SK-N-SH (cell line): ENCODE results near the gene NAPEPLD. TPM values are rescaled to one million over a fixed set of nuclear protein-coding genes. Genes with fewer than 3 reads are reported as not detected.

Experiments used
- CTCF ChIA-PET: fragments of 300-600, 350-600 bp; formaldehyde crosslinking; extraction: SDS; loops from one replicate; lab custom pipeline; 2021; lab: Yijun Ruan, JAX
- POLR2A ChIA-PET: fragments of 350-600 bp; sonication (Branson Sonifier 250); formaldehyde crosslinking; extraction: SDS; loops from one replicate; lab custom pipeline; 2020; ENCODE audit warnings: antibody characterized with exemption, inconsistent platforms; lab: Yijun Ruan, JAX
- DNase-seq: peaks from one replicate; pipeline ENCODE4 v3.0.0; 2012
- H2AFZ ChIP-seq: fragments of 200-600 bp; sonication (generic); 2 replicates; pipeline ENCODE4 v1.8.1; 2016; ENCODE audit warnings: antibody characterized with exemption, mild to moderate bottlenecking, low read depth
- H3F3A ChIP-seq: fragments of 200-600 bp; sonication (generic); replicated peaks from 2 replicates; pipeline ENCODE3; 2016; ENCODE audit warnings: antibody characterized with exemption, mild to moderate bottlenecking; ENCODE audit not compliant: insufficient read depth
- H3K27ac ChIP-seq, 2 experiments: fragments of 200-500 bp in 1 of 2; fragments of 200-600 bp in 1 of 2; sonication (Bioruptor generic) in 1 of 2; sonication (generic), shearing (Covaris generic) in 1 of 2; 2 replicates each; pipeline versions ENCODE4 v1.5.1 to v1.6.1; 2014 to 2016; ENCODE audit warnings: low read depth in 2 of 2, inconsistent platforms in 1 of 2, low read length in 1 of 2, mild to moderate bottlenecking in 1 of 2, mixed read lengths in 1 of 2
- H3K27me3 ChIP-seq: fragments of 200-600 bp; sonication (generic), shearing (Covaris generic); 2 replicates; pipeline ENCODE4 v1.6.1; 2016; ENCODE audit warnings: mixed run types; ENCODE audit not compliant: insufficient read depth
- H3K36me3 ChIP-seq, 2 experiments: fragments of 200-500 bp in 1 of 2; fragments of 200-600 bp in 1 of 2; sonication (Bioruptor generic) in 1 of 2; sonication (generic) in 1 of 2; replicated peaks in 1 of 2; 2 replicates each; pipeline versions ENCODE3 to v1.5.1; 2014 to 2016; ENCODE audit warnings: low read length in 1 of 2, mild to moderate bottlenecking in 1 of 2; ENCODE audit not compliant: insufficient read depth in 2 of 2, control insufficient read depth in 1 of 2
- H3K4me1 ChIP-seq, 2 experiments: fragments of 200-500 bp in 1 of 2; fragments of 200-600 bp in 1 of 2; sonication (Bioruptor generic) in 1 of 2; sonication (generic), shearing (Covaris generic) in 1 of 2; 2 replicates each; pipeline versions ENCODE4 v1.5.1 to v1.6.1; 2014 to 2016; ENCODE audit warnings: low read depth in 1 of 2, low read length in 1 of 2, mixed run types in 1 of 2; ENCODE audit not compliant: insufficient read depth in 2 of 2, control insufficient read depth in 1 of 2
- H3K4me2 ChIP-seq: fragments of 200-600 bp; sonication (generic), shearing (Covaris generic); 2 replicates; pipeline ENCODE4 v1.6.1; 2017; ENCODE audit warnings: mixed run types
- H3K4me3 ChIP-seq, 2 experiments: fragments of 200-500 bp in 1 of 2; fragments of 200-600 bp in 1 of 2; sonication (Bioruptor generic) in 1 of 2; sonication (generic), shearing (Covaris generic) in 1 of 2; 2 replicates each; pipeline versions ENCODE4 v1.5.1 to v1.8.1; 2014 to 2016; ENCODE audit warnings: low read depth in 2 of 2, inconsistent platforms in 1 of 2, low read length in 1 of 2, mild to moderate bottlenecking in 1 of 2, mixed read lengths in 1 of 2, moderate library complexity in 1 of 2
- H3K79me2 ChIP-seq: fragments of 200-600 bp; sonication (generic); 2 replicates; pipeline ENCODE4 v1.8.1; 2017; ENCODE audit warnings: mild to moderate bottlenecking; ENCODE audit not compliant: insufficient read depth
- H3K9ac ChIP-seq: fragments of 200-600 bp; sonication (generic); 2 replicates; pipeline ENCODE4 v1.6.1; 2017; ENCODE audit warnings: mixed run types
- H3K9me2 ChIP-seq: fragments of 200-600 bp; sonication (generic); 2 replicates; pipeline ENCODE4 v1.6.1; 2017; ENCODE audit warnings: mixed run types
- H3K9me3 ChIP-seq: fragments of 200-600 bp; sonication (generic); 2 replicates; pipeline ENCODE4 v1.6.1; 2017; ENCODE audit warnings: mixed run types, mild to moderate bottlenecking, moderate library complexity
- H4K20me1 ChIP-seq: fragments of 200-600 bp; sonication (generic); 2 replicates; pipeline ENCODE4 v1.6.1; 2017; ENCODE audit warnings: mild to moderate bottlenecking, mixed run types; ENCODE audit not compliant: insufficient read depth
- FOSL2 ChIP-seq: IDR thresholded peaks from 2 replicates; pipeline ENCODE4 v1.4.0; 2012; ENCODE audit warnings: low read depth, mild to moderate bottlenecking, moderate library complexity, borderline replicate concordance
- FOXJ3 ChIP-seq: sonication (generic); formaldehyde crosslinking; IDR thresholded peaks from 2 replicates; pipeline ENCODE4 v1.5.1; 2020; ENCODE audit warnings: mild to moderate bottlenecking, missing genetic modification reagents
- FOXM1 ChIP-seq: IDR thresholded peaks from 2 replicates; pipeline ENCODE4 v1.4.0; 2012; ENCODE audit warnings: low read depth, mild to moderate bottlenecking
- GATA2 ChIP-seq: sonication (generic); formaldehyde crosslinking; IDR thresholded peaks from 2 replicates; pipeline ENCODE4 v1.5.0; 2020; ENCODE audit warnings: mild to moderate bottlenecking, missing genetic modification reagents
- NFIC ChIP-seq: IDR thresholded peaks from 2 replicates; pipeline ENCODE4 v1.4.0; 2012; ENCODE audit warnings: borderline replicate concordance
- NRF1 ChIP-seq: IDR thresholded peaks from 2 replicates; pipeline ENCODE4 v1.6.1; 2012; ENCODE audit warnings: low read depth, mild to moderate bottlenecking, low read length
- RAD21 ChIP-seq: IDR thresholded peaks from 2 replicates; pipeline ENCODE4 v1.6.1; 2012; ENCODE audit warnings: mild to moderate bottlenecking, low read length
- SIN3A ChIP-seq: IDR thresholded peaks from 2 replicates; pipeline ENCODE4 v1.6.1; 2012; ENCODE audit warnings: low read depth, mild to moderate bottlenecking, low read length, moderate library complexity, borderline replicate concordance
- TAF1 ChIP-seq: IDR thresholded peaks from 2 replicates; pipeline ENCODE4 v1.6.1; 2012; ENCODE audit warnings: low read depth, mild to moderate bottlenecking, low read length, moderate library complexity, borderline replicate concordance
- TEAD4 ChIP-seq: IDR thresholded peaks from 2 replicates; pipeline ENCODE4 v1.4.0; 2012; ENCODE audit warnings: mild to moderate bottlenecking, borderline replicate concordance; ENCODE audit not compliant: insufficient read depth
- WGBS: methylation state at CpG from one replicate; pipeline ENCODE4 v1.1.6; 2017; ENCODE audit warnings: low lambda C conversion rate; 5-methylcytosine and 5-hydroxymethylcytosine counted together
- polyA plus RNA-seq, 3 experiments: library from polyadenylated mRNA; depleted of rRNA; stranded (reverse); fragments of >200 nt; gene quantifications; 2 replicates each; pipeline ENCODE4 v1.2.3, GENCODE V29; 2012
- TF ChIP-seq, protein P1 (sequence below): fragments of 150-350 bp; IDR thresholded peaks from 2 replicates; pipeline ENCODE4 v1.6.1; 2017; ENCODE audit warnings: antibody characterized with exemption, low read length, low read depth, borderline replicate concordance
- TF ChIP-seq, protein P2 (sequence below): IDR thresholded peaks from 2 replicates; pipeline ENCODE4 v1.4.0; 2012; ENCODE audit warnings: low read depth
- TF ChIP-seq, protein P3 (sequence below): fragments of 200-600 bp; sonication (generic); IDR thresholded peaks from 2 replicates; pipeline ENCODE4 v1.6.1; 2017; ENCODE audit warnings: antibody characterized with exemption, mild to moderate bottlenecking, moderate library complexity

Gene NAPEPLD
- polyA plus RNA-seq, 1 of the 3 experiments (the other 2 are of a cell fraction), result 4.6 TPM

- TF ChIP-seq FOXJ3 (CRISPR knock-in tag) (no peak), NFIC (no peak), TEAD4 (no peak), FOXM1 (no peak), SIN3A (no peak), TAF1 (no peak), FOSL2 (no peak), RAD21 (no peak)
- TF ChIP-seq, protein P1, sequence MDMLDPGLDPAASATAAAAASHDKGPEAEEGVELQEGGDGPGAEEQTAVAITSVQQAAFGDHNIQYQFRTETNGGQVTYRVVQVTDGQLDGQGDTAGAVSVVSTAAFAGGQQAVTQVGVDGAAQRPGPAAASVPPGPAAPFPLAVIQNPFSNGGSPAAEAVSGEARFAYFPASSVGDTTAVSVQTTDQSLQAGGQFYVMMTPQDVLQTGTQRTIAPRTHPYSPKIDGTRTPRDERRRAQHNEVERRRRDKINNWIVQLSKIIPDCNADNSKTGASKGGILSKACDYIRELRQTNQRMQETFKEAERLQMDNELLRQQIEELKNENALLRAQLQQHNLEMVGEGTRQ, result no peak
- TF ChIP-seq, protein P2, sequence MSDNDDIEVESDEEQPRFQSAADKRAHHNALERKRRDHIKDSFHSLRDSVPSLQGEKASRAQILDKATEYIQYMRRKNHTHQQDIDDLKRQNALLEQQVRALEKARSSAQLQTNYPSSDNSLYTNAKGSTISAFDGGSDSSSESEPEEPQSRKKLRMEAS, result no peak
- TF ChIP-seq, protein P3, sequence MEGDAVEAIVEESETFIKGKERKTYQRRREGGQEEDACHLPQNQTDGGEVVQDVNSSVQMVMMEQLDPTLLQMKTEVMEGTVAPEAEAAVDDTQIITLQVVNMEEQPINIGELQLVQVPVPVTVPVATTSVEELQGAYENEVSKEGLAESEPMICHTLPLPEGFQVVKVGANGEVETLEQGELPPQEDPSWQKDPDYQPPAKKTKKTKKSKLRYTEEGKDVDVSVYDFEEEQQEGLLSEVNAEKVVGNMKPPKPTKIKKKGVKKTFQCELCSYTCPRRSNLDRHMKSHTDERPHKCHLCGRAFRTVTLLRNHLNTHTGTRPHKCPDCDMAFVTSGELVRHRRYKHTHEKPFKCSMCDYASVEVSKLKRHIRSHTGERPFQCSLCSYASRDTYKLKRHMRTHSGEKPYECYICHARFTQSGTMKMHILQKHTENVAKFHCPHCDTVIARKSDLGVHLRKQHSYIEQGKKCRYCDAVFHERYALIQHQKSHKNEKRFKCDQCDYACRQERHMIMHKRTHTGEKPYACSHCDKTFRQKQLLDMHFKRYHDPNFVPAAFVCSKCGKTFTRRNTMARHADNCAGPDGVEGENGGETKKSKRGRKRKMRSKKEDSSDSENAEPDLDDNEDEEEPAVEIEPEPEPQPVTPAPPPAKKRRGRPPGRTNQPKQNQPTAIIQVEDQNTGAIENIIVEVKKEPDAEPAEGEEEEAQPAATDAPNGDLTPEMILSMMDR, result no peak
- TF ChIP-seq, all 33 proteins: peak for 0
Observed at GRCh38 chr7:103140061-103140460, 8.8 kb downstream of the NAPEPLD start (continued).

DNA sequence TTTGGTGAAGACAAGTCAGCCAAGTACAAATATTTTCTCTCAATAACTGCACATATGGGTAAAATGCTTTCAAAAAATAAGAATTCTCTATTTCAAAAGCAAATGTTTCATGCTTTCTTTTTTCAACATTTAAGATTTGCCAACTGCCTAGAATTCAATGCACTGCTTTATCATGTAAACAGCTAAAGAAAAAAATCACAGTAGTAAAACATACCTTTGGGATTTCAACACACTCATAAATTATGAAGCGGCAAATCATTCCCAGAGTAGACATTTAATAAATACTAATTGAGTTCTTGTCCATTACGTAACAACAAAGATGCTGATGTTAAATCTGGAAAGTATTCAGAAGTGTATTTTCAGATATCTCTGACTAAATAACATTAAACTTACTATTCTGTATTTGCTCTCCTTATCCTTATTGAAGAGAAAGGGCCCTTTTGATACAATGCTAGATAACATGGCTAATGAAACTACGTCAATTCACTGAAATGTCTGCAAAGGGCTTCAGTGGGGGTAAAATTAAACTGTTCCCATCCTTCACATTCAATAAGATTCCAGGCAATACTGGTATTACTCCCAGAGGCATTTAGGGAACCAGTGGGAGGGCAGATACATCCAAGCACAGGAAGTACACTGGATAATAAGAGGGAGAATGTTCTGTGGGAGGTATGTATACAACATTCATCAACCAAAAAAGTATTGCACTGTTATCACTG lies 13.9 kb downstream of the NAPEPLD start:
- H2AFZ ChIP-seq, result no peak overlapping the region
- no peaks in the 10 kb centered on the region for H3K9me3 ChIP-seq
- no peak overlapping the region for H3K9ac ChIP-seq
- no peaks in the 10 kb centered on the region for H3K27me3 ChIP-seq
- WGBS, result 86% methylated on average over 3 of the region's 3 CpGs
- ChIA-PET CTCF (interaction anchor here (0.6 kb wide), 1 partner anchor 15 kb away, joined by 3 read pairs; no protein-coding TSS in a partner anchor), POLR2A (interaction anchor here (0.9 kb wide), 1 partner anchor 14 kb away, joined by 3 read pairs; the partner anchor contains the start of gene NAPEPLD)
- no peak overlapping the region for H3K27ac ChIP-seq
- peak; percentile 30; the same call in 1 of the 2 replicates for TF ChIP-seq GATA2 (CRISPR knock-in tag)
- no peak for TF ChIP-seq NRF1
- H3K4me2 ChIP-seq, result no peak overlapping the region
- no peaks in the 10 kb centered on the region for H3K36me3 ChIP-seq
- H3F3A ChIP-seq, result no peaks in the 10 kb centered on the region
- no peaks in the 10 kb centered on the region for H3K9me2 ChIP-seq
- peaks cover 17% of the 10 kb centered on the region; the same call in 1 of the 2 replicates for H3K79me2 ChIP-seq
- no peak overlapping the region for H3K4me3 ChIP-seq
- H4K20me1 ChIP-seq, result no peaks in the 10 kb centered on the region
- peaks cover 3 to 8% of the 10 kb centered on the region in 2 experiments; a peak in 2 of 4 replicates for H3K4me1 ChIP-seq
- peak; percentile 31 for DNase-seq
